ENCODE results near the gene CPED1. TPM values are rescaled to one million over a fixed set of nuclear protein-coding genes. Genes with fewer than 3 reads are reported as not detected.
A peak's percentile ranks its signal among the peaks of the same experiment; 100 is the strongest.

CPED1 gene
- total RNA-seq, 4 donors from 2014 or later: 4.4 to 20.2 (median 14.0) TPM

DNA sequence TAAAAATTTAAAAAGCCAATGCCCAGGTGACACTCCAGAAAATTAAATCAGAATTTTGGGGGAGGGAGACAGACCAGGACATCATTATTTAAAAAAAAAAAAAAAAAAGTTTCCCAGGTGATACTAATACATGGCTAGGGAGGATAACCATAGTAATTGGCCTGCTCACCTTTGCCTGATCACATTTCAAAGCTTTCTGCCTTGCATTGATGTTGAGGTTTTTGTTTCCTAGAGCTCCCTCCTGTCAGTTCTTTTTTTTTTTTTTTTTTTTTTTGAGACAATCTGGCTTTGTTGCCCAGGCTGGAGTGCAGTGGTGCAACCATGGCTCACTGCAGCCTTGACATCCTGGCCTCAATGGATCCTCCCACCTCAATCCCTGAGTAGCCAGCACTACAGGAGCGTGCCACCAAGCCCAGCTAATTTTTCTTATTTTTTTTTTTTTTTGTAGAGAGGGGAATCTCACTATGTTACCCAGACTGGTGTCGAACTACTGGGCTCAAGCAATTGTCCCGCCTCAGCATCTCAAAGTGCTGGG, 38.1 kb downstream of the CPED1 start:
- TF ChIP-seq, protein P1, sequence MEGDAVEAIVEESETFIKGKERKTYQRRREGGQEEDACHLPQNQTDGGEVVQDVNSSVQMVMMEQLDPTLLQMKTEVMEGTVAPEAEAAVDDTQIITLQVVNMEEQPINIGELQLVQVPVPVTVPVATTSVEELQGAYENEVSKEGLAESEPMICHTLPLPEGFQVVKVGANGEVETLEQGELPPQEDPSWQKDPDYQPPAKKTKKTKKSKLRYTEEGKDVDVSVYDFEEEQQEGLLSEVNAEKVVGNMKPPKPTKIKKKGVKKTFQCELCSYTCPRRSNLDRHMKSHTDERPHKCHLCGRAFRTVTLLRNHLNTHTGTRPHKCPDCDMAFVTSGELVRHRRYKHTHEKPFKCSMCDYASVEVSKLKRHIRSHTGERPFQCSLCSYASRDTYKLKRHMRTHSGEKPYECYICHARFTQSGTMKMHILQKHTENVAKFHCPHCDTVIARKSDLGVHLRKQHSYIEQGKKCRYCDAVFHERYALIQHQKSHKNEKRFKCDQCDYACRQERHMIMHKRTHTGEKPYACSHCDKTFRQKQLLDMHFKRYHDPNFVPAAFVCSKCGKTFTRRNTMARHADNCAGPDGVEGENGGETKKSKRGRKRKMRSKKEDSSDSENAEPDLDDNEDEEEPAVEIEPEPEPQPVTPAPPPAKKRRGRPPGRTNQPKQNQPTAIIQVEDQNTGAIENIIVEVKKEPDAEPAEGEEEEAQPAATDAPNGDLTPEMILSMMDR (IDR thresholded peaks at IDR 0.05): no peak
- TF ChIP-seq POLR2A (IDR thresholded peaks at IDR 0.05): no peak
- TF ChIP-seq POLR2AphosphoS5 (IDR thresholded peaks at IDR 0.05): no peak
- no peak for TF ChIP-seq EP300 (IDR thresholded peaks at IDR 0.05; ENCODE audit: low read depth)
- intact Hi-C loops (cut with DNase I; ENCODE audit: low total_unique reads) (no loop called here), in situ Hi-C loops (cut with MboI; ENCODE audit: low pct_ligation_motif_present in 1 of 4, low pct_unique_long_range_greater_than_20kb in 1 of 4, low sequenced_read_pairs in 3 of 4) (no loop called here)
- H3K4me1 ChIP-seq: peaks cover 9 to 36% (median 21%) of the 10 kb centered on the region in 4 donors
- no peaks in the 10 kb centered on the region for H3K9me3 ChIP-seq
- H3K27me3 ChIP-seq: no peaks in the 10 kb centered on the region
- H3K27ac ChIP-seq: peak overlapping the region in 3 of 4 donors; percentile 1 to 30 (median 8)
- 84 to 92% methylated on average over 3 of the region's 3 CpGs for WGBS, 2 donors (ENCODE audit: low coverage in 1 of 2)
- no peak for DNase-seq
- H3K36me3 ChIP-seq: no peaks in the 10 kb centered on the region
- no peak overlapping the region for H3K4me3 ChIP-seq

DNA sequence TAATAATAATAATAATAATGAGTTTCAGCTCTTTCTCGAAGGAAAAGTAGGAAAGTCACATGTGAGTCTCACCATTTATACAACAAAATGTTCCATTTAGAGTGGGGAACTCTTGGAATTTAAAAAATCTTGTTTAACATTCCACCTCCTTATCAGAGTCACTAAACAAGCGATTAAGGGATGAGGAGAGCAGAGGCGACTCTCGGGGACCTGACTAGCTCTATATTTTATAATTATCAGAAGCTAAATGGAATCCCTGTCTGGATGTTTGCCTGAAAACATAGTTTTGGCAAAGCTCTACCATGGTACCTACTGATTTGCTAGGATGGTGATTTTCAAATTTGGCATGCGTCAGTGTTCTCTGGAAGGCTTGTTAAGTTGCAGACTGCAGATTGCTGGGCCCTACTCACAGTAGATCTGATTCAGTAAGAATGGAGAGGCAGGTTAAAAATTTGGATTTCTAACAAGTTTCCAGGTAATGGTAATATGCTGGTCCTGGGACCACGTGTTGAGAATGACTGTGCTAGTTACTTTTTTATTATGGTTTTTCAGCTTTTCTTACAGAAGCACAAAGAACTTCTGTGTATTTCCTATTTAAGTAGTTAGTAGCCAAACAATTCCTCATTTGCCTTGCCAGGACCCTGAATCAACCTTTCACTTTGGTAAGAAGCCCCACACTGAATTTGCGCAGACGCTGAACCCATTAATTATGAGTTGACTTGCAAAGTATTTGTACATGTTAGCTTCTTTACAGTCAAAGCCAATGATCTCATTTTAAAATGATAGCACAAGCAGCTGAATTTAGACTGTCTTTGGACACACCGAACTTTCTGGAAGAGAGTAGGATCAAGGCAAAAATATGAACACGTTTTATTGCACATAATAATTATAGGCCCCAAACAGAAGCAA, 39.5 kb downstream of the CPED1 start:
- DNase-seq: no peak
- in situ Hi-C loops (cut with MboI; ENCODE audit: low pct_ligation_motif_present in 1 of 4, low pct_unique_long_range_greater_than_20kb in 1 of 4, low sequenced_read_pairs in 3 of 4) (no loop called here), intact Hi-C loops (cut with DNase I; ENCODE audit: low total_unique reads) (no loop called here)
- H3K36me3 ChIP-seq: no peaks in the 10 kb centered on the region
- no peak overlapping the region for H3K4me3 ChIP-seq
- H3K27me3 ChIP-seq: no peaks in the 10 kb centered on the region
- H3K4me1 ChIP-seq: peaks cover 8 to 34% (median 18%) of the 10 kb centered on the region in 4 donors
- TF ChIP-seq, protein P1 (IDR thresholded peaks at IDR 0.05): no peak
- TF ChIP-seq POLR2A (IDR thresholded peaks at IDR 0.05) (no peak), POLR2AphosphoS5 (IDR thresholded peaks at IDR 0.05) (no peak), EP300 (IDR thresholded peaks at IDR 0.05; ENCODE audit: low read depth) (no peak)
- WGBS, 2 donors (ENCODE audit: low coverage in 1 of 2): 66 to 68% methylated on average over 10 of the region's 10 CpGs
- peak overlapping the region; percentile 2 to 54 (median 54) for H3K27ac ChIP-seq
- no peaks in the 10 kb centered on the region for H3K9me3 ChIP-seq

DNA sequence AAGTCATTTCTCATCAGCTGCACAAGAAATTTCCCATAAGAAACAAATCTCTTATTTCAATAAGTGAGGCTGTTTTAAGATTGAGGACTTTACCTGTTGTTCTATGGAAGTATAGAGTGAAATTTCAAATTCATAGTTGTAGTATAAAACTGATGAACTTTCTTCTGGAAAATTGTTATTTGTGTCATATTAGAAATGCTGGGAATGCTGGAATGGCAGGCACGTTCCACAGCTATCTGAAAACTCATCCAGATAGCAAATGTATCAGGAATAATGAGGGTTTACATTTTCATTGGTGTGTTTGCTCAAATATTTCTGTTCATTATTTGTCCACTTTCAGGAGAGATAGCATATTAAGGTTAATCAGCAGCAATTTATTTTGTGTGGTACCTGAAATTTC, 40.8 kb downstream of the CPED1 start:
- intact Hi-C loops (cut with DNase I; ENCODE audit: low total_unique reads): no loop called here
- Histone ChIP-seq H3K27ac (no peak overlapping the region), H3K9me3 (no peaks in the 10 kb centered on the region), H3K4me3 (no peak overlapping the region), H3K36me3 (no peaks in the 10 kb centered on the region), H3K27me3 (no peaks in the 10 kb centered on the region), H3K4me1 (peaks cover 0 to 21% (median 6%) of the 10 kb centered on the region in 4 donors)
- WGBS, 2 donors (ENCODE audit: low coverage in 1 of 2): 69 to 78% methylated on average over 1 of the region's 1 CpG
- TF ChIP-seq POLR2AphosphoS5 (IDR thresholded peaks at IDR 0.05) (no peak), POLR2A (IDR thresholded peaks at IDR 0.05) (no peak), EP300 (IDR thresholded peaks at IDR 0.05; ENCODE audit: low read depth) (no peak)
- TF ChIP-seq, protein P1 (IDR thresholded peaks at IDR 0.05): no peak
- in situ Hi-C loops (cut with MboI; ENCODE audit: low pct_ligation_motif_present in 1 of 4, low pct_unique_long_range_greater_than_20kb in 1 of 4, low sequenced_read_pairs in 3 of 4): no loop called here
- DNase-seq: no peak

DNA sequence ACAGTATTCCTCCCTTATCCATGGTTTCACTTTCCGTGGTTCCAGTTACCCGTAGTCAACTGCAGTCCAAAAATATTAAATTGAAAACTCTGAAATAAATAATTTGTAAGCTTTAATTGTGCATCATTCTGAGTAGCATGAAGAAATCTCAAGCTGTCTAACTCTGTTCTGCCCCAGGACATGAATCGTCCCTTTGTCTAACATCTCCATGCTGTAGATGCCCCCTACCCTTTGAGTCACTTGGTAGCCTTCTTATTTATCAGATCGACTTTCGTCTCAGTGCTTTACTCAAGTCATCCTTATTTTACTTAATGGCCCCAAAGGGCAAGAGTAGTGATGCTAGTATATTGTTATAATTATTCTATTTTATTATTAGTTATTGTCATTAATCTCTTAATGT, 41.8 kb downstream of the CPED1 start:
- H3K4me1 ChIP-seq: peaks cover 0 to 12% (median 0%) of the 10 kb centered on the region in 4 donors
- H3K27ac ChIP-seq: no peak overlapping the region
- no peak overlapping the region for H3K4me3 ChIP-seq
- TF ChIP-seq, protein P1 (IDR thresholded peaks at IDR 0.05): no peak
- TF ChIP-seq POLR2AphosphoS5 (IDR thresholded peaks at IDR 0.05) (no peak), EP300 (IDR thresholded peaks at IDR 0.05; ENCODE audit: low read depth) (no peak), POLR2A (IDR thresholded peaks at IDR 0.05) (no peak)
- H3K36me3 ChIP-seq: no peaks in the 10 kb centered on the region
- in situ Hi-C loops (cut with MboI; ENCODE audit: low pct_ligation_motif_present in 1 of 4, low pct_unique_long_range_greater_than_20kb in 1 of 4, low sequenced_read_pairs in 3 of 4): no loop called here
- no peaks in the 10 kb centered on the region for H3K9me3 ChIP-seq
- no peak for DNase-seq
- WGBS, 2 donors (ENCODE audit: low coverage in 1 of 2): 78 to 86% methylated on average over 5 of the region's 5 CpGs
- no peaks in the 10 kb centered on the region for H3K27me3 ChIP-seq
- intact Hi-C loops (cut with DNase I; ENCODE audit: low total_unique reads): no loop called here

Data from transverse colon (tissue), 4 donors.